Endodermal cell (in vitro differentiated cells): ENCODE measurements around the gene VANGL2. TPM values are rescaled to one million over a fixed set of nuclear protein-coding genes. Genes with fewer than 3 reads are reported as not detected.

ENCODE experiments used
- DNase-seq: peaks from one replicate; pipeline ENCODE4 v3.0.0-alpha.2; 2017
- H3K27ac ChIP-seq: 2 replicates; pipeline ENCODE4 v1.5.1; 2013; ENCODE audit warnings: mild to moderate bottlenecking, low read depth, low read length, moderate library complexity
- H3K27me3 ChIP-seq: 2 replicates; pipeline ENCODE4 v1.6.1; 2013; ENCODE audit warnings: mild to moderate bottlenecking, low read length, moderate library complexity; ENCODE audit not compliant: insufficient read depth, control insufficient read depth, poor library complexity, severe bottlenecking
- H3K36me3 ChIP-seq: 2 replicates; pipeline ENCODE4 v1.7.0; 2013; ENCODE audit warnings: mild to moderate bottlenecking, low read length, moderate library complexity; ENCODE audit not compliant: control insufficient read depth, insufficient read depth
- H3K4me1 ChIP-seq: one replicate; pipeline ENCODE4 v1.7.0; 2013; ENCODE audit warnings: low read length; ENCODE audit not compliant: control insufficient read depth, insufficient read depth
- H3K4me3 ChIP-seq: 2 replicates; pipeline ENCODE4 v1.5.1; 2013; ENCODE audit warnings: mild to moderate bottlenecking, low read length, moderate library complexity
- H3K9ac ChIP-seq: 2 replicates; pipeline ENCODE4 v1.6.1; 2013; ENCODE audit warnings: mild to moderate bottlenecking, low read length, moderate library complexity; ENCODE audit not compliant: poor library complexity, severe bottlenecking; ENCODE audit errors: extremely low read depth
- H3K9me3 ChIP-seq: 2 replicates; pipeline ENCODE4 v1.6.1; 2013; ENCODE audit warnings: mild to moderate bottlenecking, low read length, moderate library complexity; ENCODE audit not compliant: control insufficient read depth
- H3K27ac Mint-ChIP-seq: 2 replicates; pipeline ENCODE4 v1.8.0; 2020; ENCODE audit warnings: mixed read lengths
- H3K27me3 Mint-ChIP-seq: 2 replicates; pipeline ENCODE4 v1.8.0; 2021; ENCODE audit warnings: mild to moderate bottlenecking, mixed read lengths; ENCODE audit not compliant: insufficient read depth
- H3K36me3 Mint-ChIP-seq: 2 replicates; pipeline ENCODE4 v1.8.0; 2020; ENCODE audit warnings: low read depth, mixed read lengths
- H3K4me1 Mint-ChIP-seq: 2 replicates; pipeline ENCODE4 v1.8.0; 2020; ENCODE audit warnings: mixed read lengths
- H3K4me3 Mint-ChIP-seq: 2 replicates; pipeline ENCODE4 v1.8.0; 2020; ENCODE audit warnings: mild to moderate bottlenecking, moderate library complexity, mixed read lengths
- H3K9me3 Mint-ChIP-seq: 2 replicates; pipeline ENCODE4 v1.8.0; 2020; ENCODE audit warnings: mild to moderate bottlenecking, mixed read lengths
- WGBS, 2 experiments: methylation state at CpG; one replicate each; pipeline versions ENCODE4 v1.1.5 to v1.1.7; 2013; ENCODE audit warnings: missing lambda C conversion rate in 2 of 2, mixed read lengths in 1 of 2; ENCODE audit not compliant: insufficient coverage in 1 of 2, insufficient read length in 1 of 2; 5-methylcytosine and 5-hydroxymethylcytosine counted together
- total RNA-seq, 2 donors: library from RNA; stranded (reverse); fragmentation: NEBNext Ultra II Directional in 1 of 2; extraction: Animal tissue kit (Norgen Biotek cat#: 25700) in 1 of 2; gene quantifications; 2 replicates in 1 of 2; 3 replicates in 1 of 2; pipeline ENCODE4 v1.2.1, GENCODE V29; 2021
- TF ChIP-seq, protein P1 (sequence below): fragments of 200-600 bp; sonication (generic); conservative IDR thresholded peaks from 2 replicates; pipeline ENCODE4 v1.5.0; 2021; ENCODE audit warnings: antibody characterized with exemption, mild to moderate bottlenecking

The VANGL2 gene
- total RNA-seq, 2 donors from 2014 or later = 62.5 to 67.5 TPM

DNA sequence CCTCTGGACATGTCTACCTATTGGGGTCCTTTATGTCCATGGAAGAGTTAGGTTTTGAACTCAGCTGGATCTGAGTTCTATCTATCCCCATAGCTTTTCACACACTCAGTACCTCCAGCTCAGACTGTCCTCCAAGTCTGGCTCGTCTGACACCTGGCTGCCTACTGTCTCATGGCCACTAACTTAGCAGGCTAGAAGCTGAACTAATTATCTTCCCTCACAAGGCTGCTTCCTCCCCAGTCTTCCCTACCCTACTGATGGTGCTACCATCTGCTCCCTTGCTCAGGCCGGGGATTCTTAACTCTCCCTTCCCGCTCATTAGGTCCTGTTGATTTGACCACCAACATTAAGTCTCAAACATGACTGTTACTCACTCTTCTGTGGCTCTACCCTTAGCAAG, 13.4 kb downstream of the VANGL2 start:
- peaks cover 39% of the 10 kb centered on the region for H3K36me3 ChIP-seq
- Mint-ChIP-seq H3K9me3 (no peaks in the 10 kb centered on the region), H3K4me3 (no peak overlapping the region), H3K27me3 (no peaks in the 10 kb centered on the region), H3K36me3 (peaks cover 18% of the 10 kb centered on the region), H3K4me1 (peaks cover 46% of the 10 kb centered on the region), H3K27ac (peak overlapping the region; percentile 54)
- H3K9me3 ChIP-seq = no peaks in the 10 kb centered on the region
- no peaks in the 10 kb centered on the region for H3K27me3 ChIP-seq
- TF ChIP-seq, protein P1, sequence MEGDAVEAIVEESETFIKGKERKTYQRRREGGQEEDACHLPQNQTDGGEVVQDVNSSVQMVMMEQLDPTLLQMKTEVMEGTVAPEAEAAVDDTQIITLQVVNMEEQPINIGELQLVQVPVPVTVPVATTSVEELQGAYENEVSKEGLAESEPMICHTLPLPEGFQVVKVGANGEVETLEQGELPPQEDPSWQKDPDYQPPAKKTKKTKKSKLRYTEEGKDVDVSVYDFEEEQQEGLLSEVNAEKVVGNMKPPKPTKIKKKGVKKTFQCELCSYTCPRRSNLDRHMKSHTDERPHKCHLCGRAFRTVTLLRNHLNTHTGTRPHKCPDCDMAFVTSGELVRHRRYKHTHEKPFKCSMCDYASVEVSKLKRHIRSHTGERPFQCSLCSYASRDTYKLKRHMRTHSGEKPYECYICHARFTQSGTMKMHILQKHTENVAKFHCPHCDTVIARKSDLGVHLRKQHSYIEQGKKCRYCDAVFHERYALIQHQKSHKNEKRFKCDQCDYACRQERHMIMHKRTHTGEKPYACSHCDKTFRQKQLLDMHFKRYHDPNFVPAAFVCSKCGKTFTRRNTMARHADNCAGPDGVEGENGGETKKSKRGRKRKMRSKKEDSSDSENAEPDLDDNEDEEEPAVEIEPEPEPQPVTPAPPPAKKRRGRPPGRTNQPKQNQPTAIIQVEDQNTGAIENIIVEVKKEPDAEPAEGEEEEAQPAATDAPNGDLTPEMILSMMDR = no peak
- peaks cover 22% of the 10 kb centered on the region for H3K4me1 ChIP-seq
- H3K9ac ChIP-seq = no peak overlapping the region
- peak overlapping the region; percentile 11 for H3K27ac ChIP-seq
- 90 to 93% methylated on average over 3 of the region's 3 CpGs for WGBS, 2 experiments
- no peak overlapping the region for H3K4me3 ChIP-seq
- no peak for DNase-seq

DNA sequence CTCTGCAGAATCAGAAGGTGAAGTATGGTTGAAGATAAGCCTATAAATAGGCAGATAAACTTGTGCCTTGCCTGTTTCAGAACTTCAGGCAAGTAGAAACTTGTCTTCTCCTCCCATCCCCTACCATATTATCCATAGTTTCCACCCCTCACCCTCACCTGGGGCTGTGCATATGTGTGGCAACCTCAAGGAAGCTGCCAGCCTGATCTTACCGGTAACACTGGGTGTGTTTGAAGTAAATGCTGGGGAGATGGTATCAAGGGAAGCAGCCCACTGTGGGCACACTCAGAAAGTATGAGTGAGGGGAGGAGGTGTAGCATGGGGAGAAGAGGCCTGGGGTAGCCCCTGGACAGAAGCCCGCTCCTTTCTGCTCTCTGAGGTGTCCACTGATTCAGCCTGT, 14.5 kb downstream of the VANGL2 start:
- Histone ChIP-seq H3K9me3 (no peaks in the 10 kb centered on the region), H3K4me3 (no peak overlapping the region), H3K9ac (no peak overlapping the region), H3K27me3 (no peaks in the 10 kb centered on the region), H3K36me3 (peaks cover 49% of the 10 kb centered on the region), H3K27ac (no peak overlapping the region), H3K4me1 (peaks cover 22% of the 10 kb centered on the region)
- Mint-ChIP-seq H3K4me3 (no peak overlapping the region), H3K27ac (no peak overlapping the region), H3K36me3 (peaks cover 28% of the 10 kb centered on the region), H3K4me1 (peaks cover 39% of the 10 kb centered on the region), H3K27me3 (no peaks in the 10 kb centered on the region), H3K9me3 (no peaks in the 10 kb centered on the region)
- 83 to 95% methylated on average over 1 to 2 of the region's 2 CpGs for WGBS, 2 experiments
- TF ChIP-seq, protein P1 = no peak
- DNase-seq = no peak

DNA sequence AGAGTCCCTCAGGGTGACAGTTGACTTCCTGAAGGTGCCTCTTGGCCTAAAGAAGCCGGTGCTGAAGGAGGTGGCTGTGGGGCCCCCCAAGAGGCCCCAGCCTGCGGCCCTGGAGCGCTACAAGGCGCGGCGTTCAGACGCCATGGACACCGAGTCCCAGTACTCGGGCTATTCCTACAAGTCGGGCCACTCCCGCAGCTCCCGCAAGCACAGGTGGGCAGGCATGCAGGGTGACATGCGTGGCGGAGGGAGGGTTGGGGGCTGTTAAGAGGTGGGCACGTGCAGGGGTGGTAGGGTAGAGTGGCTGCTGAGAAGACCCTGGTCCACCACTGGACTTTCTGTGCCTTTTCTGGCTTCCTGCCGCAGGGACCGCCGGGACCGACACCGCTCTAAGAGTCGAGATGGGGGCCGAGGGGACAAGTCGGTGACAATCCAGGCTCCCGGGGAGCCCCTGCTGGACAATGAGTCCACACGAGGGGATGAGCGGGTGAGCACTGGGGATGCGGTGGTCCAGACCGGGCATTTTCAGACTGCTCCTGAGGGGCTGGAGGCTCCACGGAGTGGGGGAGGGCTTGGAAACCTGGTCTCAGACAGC, 15.4 kb downstream of the VANGL2 start:
- Histone ChIP-seq H3K4me1 (peaks cover 22% of the 10 kb centered on the region), H3K4me3 (no peak overlapping the region), H3K36me3 (peaks cover 52% of the 10 kb centered on the region), H3K27me3 (no peaks in the 10 kb centered on the region), H3K9me3 (no peaks in the 10 kb centered on the region), H3K9ac (no peak overlapping the region), H3K27ac (peak overlapping the region; percentile 29)
- WGBS, 2 experiments = 95 to 96% methylated on average over 13 to 29 of the region's 29 CpGs
- Mint-ChIP-seq H3K27ac (no peak overlapping the region), H3K27me3 (no peaks in the 10 kb centered on the region), H3K36me3 (peaks cover 34% of the 10 kb centered on the region), H3K4me1 (peaks cover 32% of the 10 kb centered on the region), H3K9me3 (no peaks in the 10 kb centered on the region), H3K4me3 (no peak overlapping the region)
- TF ChIP-seq, protein P1 = no peak
- DNase-seq = no peak
